Trophoblast cell (in vitro differentiated cells and primary cell): ENCODE data around the gene CCDC124.

Source experiments
- DNase-seq, 2 donors: peaks; one replicate each; pipeline ENCODE4 v3.0.0-alpha.2; 2016
- H2AFZ ChIP-seq: 2 replicates; pipeline ENCODE4 v1.6.1; 2013; ENCODE audit warnings: low read length, moderate library complexity, mild to moderate bottlenecking; ENCODE audit not compliant: insufficient read depth, poor library complexity
- H2AK5ac ChIP-seq: 2 replicates; pipeline ENCODE4 v1.6.1; 2013; ENCODE audit warnings: mild to moderate bottlenecking, low read length
- H2BK120ac ChIP-seq: 2 replicates; pipeline ENCODE4 v1.6.1; 2013; ENCODE audit warnings: low read length, mild to moderate bottlenecking, moderate library complexity; ENCODE audit not compliant: insufficient read depth, poor library complexity
- H2BK12ac ChIP-seq: 2 replicates; pipeline ENCODE4 v1.6.1; 2013; ENCODE audit warnings: mild to moderate bottlenecking, low read length, moderate library complexity
- H2BK5ac ChIP-seq: 2 replicates; pipeline ENCODE4 v1.6.1; 2013; ENCODE audit warnings: low read length, low read depth, moderate library complexity, mild to moderate bottlenecking; ENCODE audit not compliant: poor library complexity
- H3K14ac ChIP-seq: 2 replicates; pipeline ENCODE4 v1.6.1; 2013; ENCODE audit warnings: mild to moderate bottlenecking, low read length
- H3K18ac ChIP-seq: 2 replicates; pipeline ENCODE4 v1.6.1; 2013; ENCODE audit warnings: mild to moderate bottlenecking, low read length
- H3K23ac ChIP-seq: 2 replicates; pipeline ENCODE4 v1.6.1; 2013; ENCODE audit warnings: low read length
- H3K27ac ChIP-seq: 2 replicates; pipeline ENCODE4 v1.5.1; 2013; ENCODE audit warnings: low read depth, mild to moderate bottlenecking, inconsistent platforms, low read length, moderate library complexity
- H3K27me3 ChIP-seq: 2 replicates; pipeline ENCODE4 v1.6.1; 2013; ENCODE audit warnings: inconsistent platforms, mild to moderate bottlenecking, low read length, moderate library complexity; ENCODE audit not compliant: insufficient read depth
- H3K36me3 ChIP-seq, 2 experiments: 1 replicate in 1 of 2; 2 replicates in 1 of 2; pipeline ENCODE4 v1.6.1; 2013; ENCODE audit warnings: low read length in 2 of 2, mild to moderate bottlenecking in 2 of 2, moderate library complexity in 1 of 2; ENCODE audit not compliant: insufficient read depth in 2 of 2, control insufficient read depth in 1 of 2
- H3K4ac ChIP-seq: 2 replicates; pipeline ENCODE4 v1.6.1; 2013; ENCODE audit warnings: low read depth, mild to moderate bottlenecking, low read length, moderate library complexity
- H3K4me1 ChIP-seq, 2 experiments: 1 replicate in 1 of 2; 2 replicates in 1 of 2; pipeline ENCODE4 v1.6.1; 2013; ENCODE audit warnings: low read length in 2 of 2, mild to moderate bottlenecking in 2 of 2, moderate library complexity in 1 of 2; ENCODE audit not compliant: insufficient read depth in 2 of 2, control insufficient read depth in 1 of 2
- H3K4me2 ChIP-seq: 2 replicates; pipeline ENCODE4 v1.6.1; 2013; ENCODE audit warnings: inconsistent platforms, mild to moderate bottlenecking, low read length, moderate library complexity
- H3K4me3 ChIP-seq: 2 replicates; pipeline ENCODE4 v1.5.1; 2013; ENCODE audit warnings: mild to moderate bottlenecking, low read depth, low read length, inconsistent platforms
- H3K79me1 ChIP-seq: one replicate; pipeline ENCODE4 v1.6.1; 2013; ENCODE audit warnings: low read length
- H3K79me2 ChIP-seq: 2 replicates; pipeline ENCODE4 v1.6.1; 2013; ENCODE audit warnings: low read length, mild to moderate bottlenecking; ENCODE audit not compliant: control insufficient read depth, insufficient read depth, poor library complexity
- H3K9ac ChIP-seq: 2 replicates; pipeline ENCODE4 v1.6.1; 2013; ENCODE audit warnings: mild to moderate bottlenecking, low read length
- H3K9me3 ChIP-seq: 2 replicates; pipeline ENCODE4 v1.6.1; 2013; ENCODE audit warnings: low read depth, mild to moderate bottlenecking, control low read depth, inconsistent platforms, low read length; ENCODE audit not compliant: insufficient read depth
- H4K12ac ChIP-seq: 2 replicates; pipeline ENCODE4 v1.6.1; 2013; ENCODE audit warnings: low read depth, mild to moderate bottlenecking, low read length, moderate library complexity
- H4K8ac ChIP-seq: 2 replicates; pipeline ENCODE4 v1.6.1; 2013; ENCODE audit warnings: low read depth, mild to moderate bottlenecking, low read length, moderate library complexity
- H4K91ac ChIP-seq: one replicate; pipeline ENCODE4 v1.6.1; 2013; ENCODE audit warnings: low read depth, mild to moderate bottlenecking, low read length, moderate library complexity
- whole genome bisulfite sequencing: extraction: QIAGEN DNeasy Blood & Tissue Kit; methylation state at CpG from one replicate; pipeline ENCODE4 v1.1.7; 2013; ENCODE audit warnings: missing lambda C conversion rate; ENCODE audit not compliant: insufficient read length, insufficient coverage; ENCODE audit errors: extremely low coverage; 5-methylcytosine and 5-hydroxymethylcytosine counted together

CCDC124 gene

DNA sequence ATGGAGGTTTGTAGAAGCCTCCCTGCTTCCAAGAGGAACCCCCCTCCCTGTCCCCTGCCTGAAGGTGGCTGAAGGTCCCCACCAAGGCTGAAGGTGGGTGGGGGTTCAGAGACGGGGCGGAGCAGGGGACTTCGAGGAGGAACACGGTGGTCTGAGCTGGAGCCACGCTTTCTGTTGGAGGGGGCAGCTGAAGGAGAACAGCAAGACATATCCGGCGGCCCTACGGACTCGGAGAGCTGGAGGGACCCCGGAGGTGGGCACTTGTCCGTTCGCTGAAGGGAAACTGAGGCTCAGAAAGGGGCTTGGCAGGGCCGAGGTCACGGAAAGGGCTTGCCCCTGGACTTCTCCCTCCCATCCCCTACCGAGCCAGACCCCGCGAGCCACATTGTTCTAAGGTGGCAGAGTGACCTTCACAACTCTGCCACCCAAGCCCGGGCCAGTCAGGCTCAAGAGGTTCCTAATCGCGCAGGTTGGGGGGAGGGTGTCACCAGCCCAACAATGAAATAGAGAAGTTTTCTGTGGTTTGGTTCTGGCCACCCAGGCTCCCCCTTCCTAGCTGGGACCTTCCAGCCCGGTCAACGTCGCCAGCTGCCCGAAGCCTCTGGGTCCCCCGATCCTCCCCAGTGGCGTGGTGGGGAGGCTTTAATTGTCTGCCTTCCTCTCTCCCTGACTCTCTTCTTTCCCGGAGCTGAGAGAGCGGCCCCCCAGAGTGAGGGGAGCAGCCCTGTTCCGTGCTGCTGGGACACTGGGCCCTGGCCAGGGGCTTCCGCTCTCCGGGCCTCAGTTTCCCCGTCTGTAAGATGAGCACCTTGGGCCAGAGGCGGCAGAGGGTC lies 18.6 kb downstream of the CCDC124 start:
- H4K91ac ChIP-seq, result no peak overlapping the region
- H3K36me3 ChIP-seq, result no peaks in the 10 kb centered on the region
- H4K8ac ChIP-seq, result no peak overlapping the region
- no peak for DNase-seq
- H3K9ac ChIP-seq, result no peak overlapping the region
- peaks cover 52% of the 10 kb centered on the region for H3K27me3 ChIP-seq
- peaks cover 3% of the 10 kb centered on the region for H3K79me1 ChIP-seq
- peaks cover 9% of the 10 kb centered on the region in 2 experiments for H3K4me1 ChIP-seq
- no peak overlapping the region for H2AFZ ChIP-seq
- no peak overlapping the region for H2BK12ac ChIP-seq
- H2BK120ac ChIP-seq, result no peak overlapping the region
- peaks cover 3% of the 10 kb centered on the region for H3K79me2 ChIP-seq
- H3K4me2 ChIP-seq, result peak overlapping the region; percentile 25
- no peak overlapping the region for H2AK5ac ChIP-seq
- H3K4me3 ChIP-seq, result no peak overlapping the region
- no peak overlapping the region for H3K27ac ChIP-seq
- no peak overlapping the region for H3K4ac ChIP-seq
- WGBS, result no CpG with 5 or more reads among the region's 33 CpGs
- H4K12ac ChIP-seq, result no peak overlapping the region
- no peak overlapping the region for H3K18ac ChIP-seq
- H3K14ac ChIP-seq, result no peak overlapping the region
- no peak overlapping the region for H2BK5ac ChIP-seq
- H3K23ac ChIP-seq, result no peak overlapping the region
- peaks cover 5% of the 10 kb centered on the region for H3K9me3 ChIP-seq

DNA sequence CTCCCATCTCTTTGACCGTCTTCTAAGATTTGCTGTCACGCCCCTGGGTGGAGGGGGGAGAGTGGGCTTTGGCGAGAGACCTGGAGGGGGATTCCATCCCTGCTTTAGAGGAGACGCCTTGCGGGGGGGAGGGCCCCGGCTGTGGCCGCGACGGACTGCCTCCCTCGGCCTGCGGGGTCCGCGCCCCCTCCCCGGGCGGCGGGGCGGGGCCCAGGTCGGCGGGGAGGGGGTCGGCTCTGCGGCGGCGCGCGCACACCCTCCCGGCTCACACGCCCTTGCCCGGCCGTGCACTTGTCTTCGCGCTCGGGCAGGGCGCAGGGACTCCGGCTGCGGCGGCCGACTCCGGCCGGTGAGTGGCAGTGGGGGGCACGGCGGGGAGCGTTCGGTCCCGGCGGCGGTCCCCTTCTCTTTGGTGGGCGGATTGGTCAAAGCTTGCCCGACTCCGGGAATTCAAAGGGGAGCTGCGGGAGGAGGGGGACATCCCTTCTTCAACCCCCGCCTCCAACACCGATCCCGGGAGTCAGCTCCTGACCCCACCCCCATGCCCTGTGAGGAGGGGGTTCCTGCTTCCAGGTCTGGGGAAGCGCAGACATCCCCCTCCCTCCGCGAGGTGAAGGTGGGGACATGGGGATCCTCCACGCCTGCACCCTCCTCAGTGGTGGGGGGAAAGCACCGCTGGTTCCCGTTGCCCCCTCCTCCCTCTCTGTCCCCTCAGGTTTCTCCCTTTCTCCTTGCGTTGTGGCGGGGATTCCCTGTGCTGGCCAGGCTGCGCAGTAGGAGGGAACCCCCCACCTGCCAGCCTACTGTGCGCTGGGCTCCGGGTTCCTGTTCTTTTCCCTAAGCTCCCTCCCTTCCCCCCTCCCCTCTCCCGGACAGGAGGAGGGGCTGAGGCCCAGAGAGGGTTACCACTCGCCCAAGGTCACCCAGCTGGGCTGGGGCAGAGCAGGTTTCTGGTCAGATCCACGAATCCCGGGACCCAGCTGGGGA lies 19.5 kb downstream of the CCDC124 start:
- peaks cover 5% of the 10 kb centered on the region for H3K9me3 ChIP-seq
- no peak overlapping the region for H3K4ac ChIP-seq
- H3K4me2 ChIP-seq, result peak overlapping the region; percentile 29
- no peak overlapping the region for H3K18ac ChIP-seq
- peaks cover 52% of the 10 kb centered on the region for H3K27me3 ChIP-seq
- H2BK120ac ChIP-seq, result no peak overlapping the region
- H3K79me1 ChIP-seq, result peaks cover 3% of the 10 kb centered on the region
- no peaks in the 10 kb centered on the region for H3K36me3 ChIP-seq
- H3K9ac ChIP-seq, result no peak overlapping the region
- H3K79me2 ChIP-seq, result peaks cover 3% of the 10 kb centered on the region
- no peak overlapping the region for H4K12ac ChIP-seq
- H2BK12ac ChIP-seq, result no peak overlapping the region
- H3K14ac ChIP-seq, result no peak overlapping the region
- H2BK5ac ChIP-seq, result no peak overlapping the region
- H2AK5ac ChIP-seq, result no peak overlapping the region
- H3K4me1 ChIP-seq, result peaks cover 6 to 7% of the 10 kb centered on the region in 2 experiments
- DNase-seq, result no peak
- H4K91ac ChIP-seq, result no peak overlapping the region
- H4K8ac ChIP-seq, result no peak overlapping the region
- H3K23ac ChIP-seq, result no peak overlapping the region
- no CpG with 5 or more reads among the region's 68 CpGs for WGBS
- H2AFZ ChIP-seq, result no peak overlapping the region
- no peak overlapping the region for H3K27ac ChIP-seq
- no peak overlapping the region for H3K4me3 ChIP-seq

DNA sequence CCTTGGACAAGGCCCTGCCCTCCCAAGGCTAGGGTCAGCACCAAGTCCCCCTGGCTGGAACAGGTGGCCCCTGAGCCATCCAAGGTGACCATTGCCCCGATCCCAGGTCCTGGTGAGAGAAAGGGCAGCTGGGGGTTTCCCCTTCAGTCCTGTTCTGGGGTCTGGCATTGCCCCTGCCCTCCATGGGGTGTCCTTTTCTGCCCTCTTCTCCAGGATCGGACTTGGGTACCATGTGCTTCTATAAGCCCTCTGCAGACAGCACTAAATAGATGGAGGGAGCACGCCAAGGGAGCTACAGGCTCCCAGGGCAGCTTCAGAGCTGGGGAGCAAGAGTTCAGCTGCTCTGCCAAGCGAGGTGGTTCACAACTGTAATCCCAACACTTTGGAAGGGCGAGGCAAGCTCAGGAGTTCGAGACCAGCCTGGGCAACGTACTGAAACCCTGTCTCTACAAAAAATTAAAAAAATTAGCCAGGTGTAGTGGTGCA lies 20.5 kb downstream of the CCDC124 start:
- Histone ChIP-seq H3K27ac (no peak overlapping the region), H4K12ac (no peak overlapping the region), H3K36me3 (no peaks in the 10 kb centered on the region), H3K79me2 (no peaks in the 10 kb centered on the region), H3K9me3 (peaks cover 7% of the 10 kb centered on the region), H4K91ac (no peak overlapping the region), H3K4ac (no peak overlapping the region), H3K18ac (no peak overlapping the region), H2BK120ac (no peak overlapping the region), H3K4me1 (peaks cover 5 to 6% of the 10 kb centered on the region in 2 experiments), H2BK5ac (no peak overlapping the region), H3K4me2 (no peak overlapping the region), H4K8ac (no peak overlapping the region), H3K27me3 (peaks cover 52% of the 10 kb centered on the region), H3K79me1 (no peaks in the 10 kb centered on the region), H3K14ac (no peak overlapping the region), H3K9ac (no peak overlapping the region), H2BK12ac (no peak overlapping the region), H3K23ac (no peak overlapping the region), H3K4me3 (no peak overlapping the region), H2AK5ac (no peak overlapping the region), H2AFZ (no peak overlapping the region)
- DNase-seq, result no peak
- WGBS, result no CpG with 5 or more reads among the region's 7 CpGs

DNA sequence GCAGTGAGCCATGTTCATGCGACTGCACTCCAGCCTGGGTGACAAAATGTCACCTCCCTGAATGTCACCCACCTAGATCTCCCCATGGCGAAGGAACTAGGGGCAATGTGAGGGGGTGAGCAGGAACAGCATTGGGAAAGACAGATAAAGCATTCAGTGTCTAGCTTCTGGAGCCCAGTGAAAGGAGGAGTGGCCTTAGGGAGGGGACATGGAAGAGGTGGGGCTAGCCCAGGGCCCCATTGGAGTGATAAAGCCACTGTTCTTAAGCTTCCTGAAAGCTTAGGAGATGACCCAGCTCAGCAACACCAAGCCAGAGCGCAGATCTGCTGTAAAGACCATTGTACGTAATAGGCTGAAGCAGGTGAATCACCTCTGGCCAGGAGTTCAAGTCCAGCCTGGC lies 21.1 kb downstream of the CCDC124 start:
- no peak for DNase-seq
- H3K4me2 ChIP-seq, result no peak overlapping the region
- H3K18ac ChIP-seq, result no peak overlapping the region
- no peak overlapping the region for H3K27ac ChIP-seq
- no CpG with 5 or more reads among the region's 4 CpGs for WGBS
- H2BK120ac ChIP-seq, result no peak overlapping the region
- H3K27me3 ChIP-seq, result peaks cover 50% of the 10 kb centered on the region
- no peak overlapping the region for H4K91ac ChIP-seq
- H4K12ac ChIP-seq, result no peak overlapping the region
- no peak overlapping the region for H3K4ac ChIP-seq
- no peaks in the 10 kb centered on the region for H3K36me3 ChIP-seq
- peaks cover 7% of the 10 kb centered on the region for H3K9me3 ChIP-seq
- H2AFZ ChIP-seq, result no peak overlapping the region
- H4K8ac ChIP-seq, result no peak overlapping the region
- no peaks in the 10 kb centered on the region for H3K79me2 ChIP-seq
- no peak overlapping the region for H3K4me3 ChIP-seq
- no peak overlapping the region for H2BK12ac ChIP-seq
- H3K4me1 ChIP-seq, result peaks cover 5 to 6% of the 10 kb centered on the region in 2 experiments
- no peak overlapping the region for H2BK5ac ChIP-seq
- no peak overlapping the region for H3K23ac ChIP-seq
- no peaks in the 10 kb centered on the region for H3K79me1 ChIP-seq
- H3K9ac ChIP-seq, result no peak overlapping the region
- H2AK5ac ChIP-seq, result no peak overlapping the region
- no peak overlapping the region for H3K14ac ChIP-seq
